DMS53 treated with DMSO at 0.1 percent for 48 hours (cell line): Measurements from ENCODE around the gene EPS15.
"Not testable (repeated sequence)": the region's sequence is repeated elsewhere in the genome, so short reads cannot be mapped to it uniquely, and the experiment has no call there.

Experiments
- DNase-seq: peaks from one replicate; lab custom pipeline; 2025; ENCODE audit not compliant: unreplicated experiment; lab: John Stamatoyannopoulos, UW

The EPS15 gene

DNA sequence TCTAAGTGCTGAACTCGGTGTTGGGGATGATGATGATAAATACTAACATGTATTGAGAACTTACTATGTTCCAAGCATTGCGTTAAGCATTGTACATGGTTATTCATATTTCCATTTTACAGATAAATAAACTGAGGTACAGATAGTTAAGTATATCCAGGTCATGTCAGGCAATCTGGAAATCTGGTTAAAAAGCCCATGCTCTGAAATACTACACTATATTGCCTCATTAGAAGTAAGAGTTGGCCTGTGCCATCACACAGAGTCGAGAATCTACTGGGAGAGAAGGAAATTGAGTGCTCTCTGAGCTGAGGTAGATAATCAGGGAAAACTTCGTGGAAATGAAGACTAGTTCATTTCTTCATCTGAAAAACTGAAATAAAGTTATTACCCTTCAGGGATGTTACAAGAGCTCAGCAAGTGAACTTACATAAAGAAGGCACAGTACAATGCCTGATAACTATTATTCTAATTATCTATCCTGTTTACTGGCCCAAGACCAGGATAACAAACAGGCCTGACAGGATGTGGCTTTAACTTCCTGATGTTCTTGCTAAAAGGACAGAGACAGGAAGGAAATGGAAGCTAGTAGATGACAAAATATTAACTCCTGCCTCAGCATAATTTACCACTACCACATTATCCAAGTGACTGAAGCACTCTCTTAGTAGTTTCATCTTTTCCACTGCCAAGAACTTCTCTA is 85.6 kb downstream of the EPS15 start:
- DNase-seq, result no peak

DNA sequence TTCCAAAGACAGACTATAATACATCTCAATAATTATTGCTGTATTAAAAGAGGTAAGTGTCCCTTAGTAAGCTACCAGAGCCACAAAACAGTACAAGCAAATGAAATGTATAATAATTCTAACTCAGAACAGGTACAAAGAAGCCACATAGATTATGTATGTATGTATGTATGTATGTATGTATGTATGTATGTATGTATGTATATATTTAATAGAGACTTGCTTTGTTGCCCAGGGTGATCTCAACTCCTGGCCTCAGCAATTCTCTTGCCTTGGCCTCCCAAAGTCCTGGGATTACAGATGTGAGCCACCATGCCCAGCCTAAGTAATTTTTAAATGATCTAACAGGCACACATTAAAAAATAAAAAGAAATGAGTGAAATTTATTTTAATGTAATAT is 86.9 kb downstream of the EPS15 start:
- no peak for DNase-seq

DNA sequence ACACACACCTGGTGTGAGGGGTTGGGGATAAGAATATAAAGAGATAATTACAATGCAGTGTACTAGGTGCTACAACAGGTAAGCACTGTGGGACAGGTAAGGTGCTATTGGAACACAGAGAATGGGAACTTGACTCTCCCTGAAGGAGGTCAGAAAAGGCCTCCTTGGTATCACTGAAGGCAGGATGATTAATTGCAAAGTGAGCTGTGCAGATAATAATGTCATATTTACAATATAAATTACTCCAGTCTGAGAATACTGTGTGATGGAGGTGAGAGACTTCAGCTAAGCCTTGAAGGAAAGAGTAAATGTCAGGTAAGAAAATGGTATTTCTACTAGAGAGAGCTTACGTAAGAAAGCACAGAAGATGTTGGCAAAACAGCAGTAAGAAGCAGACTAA is 91.6 kb downstream of the EPS15 start:
- DNase-seq, result no peak

DNA sequence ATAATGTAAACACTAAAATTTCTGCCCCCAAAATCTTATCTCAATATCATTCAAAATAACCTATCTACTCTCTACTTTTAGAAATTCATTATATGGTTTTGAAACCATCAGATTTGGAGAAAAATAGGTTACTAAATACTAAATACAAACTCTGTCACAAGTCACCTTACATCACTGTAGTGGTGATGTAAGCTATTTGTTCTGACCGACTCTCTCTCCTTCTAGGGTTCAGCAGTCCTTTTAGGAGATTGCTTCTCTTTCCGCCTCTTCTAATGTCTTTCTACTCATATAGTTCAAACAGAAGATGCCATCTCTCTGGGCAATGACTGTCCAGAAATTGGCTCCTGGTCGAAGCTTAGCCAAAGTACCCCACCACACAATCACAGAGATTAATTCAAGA is 93.1 kb downstream of the EPS15 start:
- DNase-seq, result no peak

DNA sequence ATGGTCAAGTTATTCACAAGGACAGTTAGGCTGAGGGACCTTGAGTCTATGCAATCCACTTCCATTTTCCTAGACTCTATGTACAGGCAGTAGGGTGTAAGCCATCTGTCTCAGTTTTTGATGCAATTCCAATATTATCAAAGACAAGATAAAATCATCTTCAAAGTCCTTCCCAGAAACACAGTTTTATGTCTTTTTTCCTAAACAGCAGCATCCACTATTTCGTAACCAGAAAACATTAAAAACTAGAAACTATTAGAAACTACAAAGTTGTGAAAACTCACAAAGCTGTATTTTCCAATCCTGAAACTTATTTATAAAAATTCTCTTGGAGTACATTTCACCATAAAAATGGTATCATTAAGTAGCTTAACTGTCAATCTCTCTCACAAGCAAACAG is 93.8 kb downstream of the EPS15 start:
- DNase-seq, result no peak

DNA sequence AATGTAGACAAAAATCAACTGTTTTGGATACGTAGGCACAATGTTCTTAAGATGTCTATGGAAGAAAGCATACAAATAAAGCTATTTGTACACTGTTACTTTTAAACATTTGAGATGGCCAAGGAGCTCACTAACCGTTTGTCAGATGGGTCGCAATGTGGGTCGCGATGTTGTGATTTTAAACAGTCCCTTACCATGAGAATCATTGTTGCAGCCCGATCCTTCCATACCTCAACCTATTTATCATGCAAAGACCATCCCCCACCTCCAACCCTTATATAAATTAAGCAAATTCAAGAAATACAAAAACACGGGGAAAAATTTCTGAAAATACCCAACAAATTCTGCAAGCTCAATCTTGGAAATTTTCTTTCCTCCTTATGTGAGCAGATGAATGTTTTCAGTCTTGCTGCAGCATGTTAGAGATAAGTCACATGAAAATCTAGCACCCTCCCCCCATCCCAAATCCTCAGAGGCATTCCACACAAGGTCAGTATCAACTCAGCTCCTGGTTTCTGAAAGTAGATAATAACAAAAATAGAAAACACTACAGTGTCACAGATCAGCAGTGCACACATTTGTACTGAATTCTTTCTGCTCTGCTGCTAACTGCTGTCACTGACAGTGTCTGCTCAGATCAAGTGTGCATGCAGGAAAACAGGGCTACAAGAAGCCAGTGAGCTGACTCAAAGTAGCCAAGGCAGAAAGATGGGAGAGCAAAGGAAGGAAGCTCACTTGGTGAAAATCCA is 95.8 kb downstream of the EPS15 start:
- no peak for DNase-seq

DNA sequence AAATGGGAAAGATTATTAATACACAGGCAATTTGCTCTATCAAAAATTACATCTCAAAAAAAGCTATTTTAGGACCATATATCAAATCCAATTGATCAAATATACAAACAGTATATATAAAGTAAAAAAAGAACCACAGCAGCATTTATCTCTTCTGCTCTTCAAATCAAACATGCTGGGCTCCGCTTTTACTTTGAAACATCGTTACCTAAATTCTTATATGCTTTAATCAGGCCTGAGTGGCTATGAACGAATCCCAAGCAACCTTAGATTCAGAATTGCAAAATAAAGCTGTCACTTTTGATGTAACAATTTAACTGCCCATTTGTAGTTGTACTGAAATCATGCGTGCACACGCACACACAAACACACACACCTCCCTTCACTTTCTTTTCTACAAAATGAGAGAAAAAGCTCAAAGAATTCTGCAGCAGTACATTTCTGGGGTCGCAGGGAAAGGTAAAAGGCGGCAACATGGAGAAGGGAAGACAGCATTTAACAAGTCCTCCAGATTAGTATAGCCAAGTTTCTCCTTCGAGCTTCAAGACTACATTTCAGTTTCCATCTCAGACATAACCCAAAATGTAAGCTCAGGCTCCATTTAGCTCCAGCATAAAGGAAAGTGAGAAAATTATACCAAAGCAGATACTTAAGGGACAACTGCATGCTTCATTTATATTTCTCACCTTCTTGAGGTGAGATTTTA is 96.5 kb downstream of the EPS15 start:
- no peak for DNase-seq

DNA sequence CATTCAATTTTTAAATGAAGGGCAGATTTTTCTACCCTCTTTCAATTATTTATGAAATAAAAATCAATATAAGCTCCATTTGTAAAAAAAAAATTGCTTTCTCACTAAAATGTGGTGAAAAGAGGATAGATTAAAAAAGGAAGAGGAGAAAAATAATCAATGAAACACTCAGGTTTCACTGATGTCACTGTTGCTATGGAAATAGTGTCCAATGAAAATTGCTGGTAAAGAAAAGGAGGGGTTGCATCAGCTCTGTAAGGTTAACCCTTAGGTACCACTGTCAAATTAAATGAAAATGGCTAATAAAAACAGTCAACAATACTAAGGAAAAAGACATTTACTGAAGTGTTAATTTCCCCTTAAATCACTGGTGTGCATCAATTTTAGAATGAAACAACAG is 97.1 kb downstream of the EPS15 start:
- DNase-seq, result peak; percentile 54

DNA sequence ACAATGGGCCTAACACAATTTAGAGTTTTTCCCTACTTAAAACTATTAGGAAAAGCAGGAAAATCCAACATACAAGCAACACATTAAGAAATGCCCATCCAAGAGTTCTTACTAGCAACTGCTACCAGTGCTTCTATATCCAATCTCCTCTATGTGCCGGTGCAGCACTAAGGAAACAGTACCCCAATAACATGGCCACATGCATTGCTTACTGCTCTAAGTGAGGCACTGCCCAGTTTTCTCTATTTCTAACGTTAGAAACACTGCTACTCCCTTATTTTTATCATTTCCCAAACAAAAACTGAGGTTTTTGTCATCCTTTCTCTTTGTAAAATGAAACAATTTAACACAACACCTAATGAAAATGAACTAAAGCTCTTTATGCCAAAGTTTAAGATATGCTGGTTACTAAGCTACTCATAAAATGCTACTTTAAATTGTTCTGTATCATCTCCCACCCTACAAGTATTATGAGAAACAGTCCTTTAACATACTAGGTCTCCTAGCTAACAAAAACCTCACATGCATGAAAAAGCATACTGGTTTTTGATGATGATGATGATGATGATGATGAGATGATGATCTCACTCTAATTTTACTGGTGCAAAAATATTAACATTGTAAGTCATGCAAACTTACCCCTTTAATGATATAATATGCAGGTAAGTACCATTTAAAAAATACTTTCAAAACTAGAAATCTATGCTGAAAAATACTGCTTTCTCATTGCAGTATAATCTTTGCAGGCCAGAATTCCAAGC is 98.0 kb downstream of the EPS15 start:
- DNase-seq, result no peak

DNA sequence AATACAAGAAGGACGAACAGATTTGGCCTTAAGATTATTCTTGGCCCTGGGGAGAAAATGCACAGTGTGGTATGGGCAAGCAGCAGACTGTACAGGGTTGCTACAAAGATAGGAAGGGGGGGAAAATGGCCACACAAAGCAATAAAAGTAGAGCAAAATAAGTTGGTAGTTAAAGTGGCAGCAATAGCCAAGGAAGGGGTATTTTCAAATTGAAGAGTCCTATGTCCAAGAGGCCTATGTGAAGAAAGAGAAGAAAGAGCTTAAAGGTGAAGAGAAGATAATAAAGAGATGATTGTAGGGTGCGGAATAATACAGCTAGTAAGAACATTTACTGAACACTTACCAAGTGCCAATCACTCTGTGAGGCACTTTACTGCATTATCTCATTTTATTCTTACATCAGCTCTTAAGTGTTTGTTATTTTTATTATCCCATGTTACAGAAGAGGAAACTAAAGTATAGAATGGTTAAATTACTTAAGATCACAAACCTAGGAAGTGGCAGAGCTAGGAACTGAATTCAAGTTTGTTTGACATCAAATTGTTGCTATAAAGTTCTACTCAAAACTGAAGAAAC is 100.6 kb downstream of the EPS15 start:
- DNase-seq, result no peak

DNA sequence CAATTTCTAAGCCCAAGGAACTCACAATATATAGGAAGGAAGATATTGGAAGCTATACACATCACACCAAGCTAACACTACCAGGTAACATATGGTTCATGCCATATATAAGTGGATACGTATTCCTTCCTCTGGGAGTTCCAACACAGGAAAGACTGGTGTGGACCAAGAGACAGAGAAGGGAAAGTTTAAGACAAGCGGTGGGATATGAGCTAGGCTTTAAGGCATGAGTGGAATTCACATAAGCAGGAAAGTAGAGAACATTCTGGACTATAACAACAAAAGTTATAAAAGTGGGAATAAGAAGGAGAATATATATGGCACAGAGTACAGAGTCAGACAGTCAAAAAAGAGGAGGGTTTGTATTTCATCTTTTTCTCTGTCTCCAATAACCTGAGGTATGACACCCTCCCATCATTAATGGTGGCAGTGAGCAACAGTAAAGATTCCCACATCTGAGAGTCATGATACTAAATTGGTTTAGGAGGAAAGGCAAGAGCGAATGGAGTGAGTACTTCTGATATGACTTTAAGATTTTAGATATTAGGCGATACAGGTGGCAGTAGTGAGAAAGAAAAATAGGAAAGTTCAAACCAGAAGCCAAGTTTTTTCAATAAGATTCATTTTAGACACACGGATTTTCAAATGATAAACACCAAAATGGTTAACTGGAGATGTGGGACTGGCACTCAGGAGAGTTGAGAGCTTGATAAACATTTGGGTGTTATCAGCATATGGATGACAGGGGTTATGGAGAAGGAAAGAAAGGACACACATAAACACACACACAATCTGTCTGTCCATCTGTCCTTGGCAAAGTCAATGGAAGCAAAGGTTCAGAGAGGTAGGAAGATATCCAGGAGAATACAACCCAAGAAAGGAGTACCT is 101.3 kb downstream of the EPS15 start:
- no peak for DNase-seq

DNA sequence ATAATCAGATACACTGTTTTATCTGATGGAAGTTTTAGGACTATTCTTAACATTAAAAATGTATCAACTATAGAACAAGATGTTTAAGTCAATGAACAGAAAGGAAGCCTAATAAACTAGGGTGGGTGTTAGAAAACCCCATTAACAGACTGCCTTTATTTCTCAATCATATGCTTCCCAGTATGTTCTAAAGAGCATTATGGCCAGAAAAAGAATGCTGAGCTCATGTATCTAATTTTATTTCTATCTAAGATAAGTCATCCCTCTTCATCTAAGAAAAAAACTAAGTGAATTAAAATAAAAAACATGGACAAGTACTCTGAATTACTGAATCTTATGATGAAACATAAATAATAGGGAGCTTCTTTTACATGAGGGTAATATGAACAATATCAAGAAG is 102.2 kb downstream of the EPS15 start:
- DNase-seq, result no peak

DNA sequence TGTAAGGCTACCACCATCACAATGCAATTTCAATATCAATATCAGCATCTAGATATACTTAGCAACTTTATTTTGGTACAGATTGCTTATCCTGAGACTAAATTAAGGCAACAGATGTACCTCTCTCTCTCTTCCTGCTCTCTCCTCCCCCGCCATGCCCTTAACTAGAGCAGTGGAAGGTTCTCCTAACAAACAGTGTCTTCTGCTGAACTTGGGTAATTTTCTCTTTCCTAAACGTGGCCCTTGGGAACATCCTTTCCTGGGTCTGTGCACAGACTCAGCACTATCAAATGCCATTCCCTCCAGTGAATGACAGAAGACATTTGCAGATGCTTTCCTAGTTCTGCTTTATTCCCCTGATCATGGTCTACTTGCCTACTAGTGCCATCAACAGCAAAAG is 103.1 kb downstream of the EPS15 start:
- no peak for DNase-seq

DNA sequence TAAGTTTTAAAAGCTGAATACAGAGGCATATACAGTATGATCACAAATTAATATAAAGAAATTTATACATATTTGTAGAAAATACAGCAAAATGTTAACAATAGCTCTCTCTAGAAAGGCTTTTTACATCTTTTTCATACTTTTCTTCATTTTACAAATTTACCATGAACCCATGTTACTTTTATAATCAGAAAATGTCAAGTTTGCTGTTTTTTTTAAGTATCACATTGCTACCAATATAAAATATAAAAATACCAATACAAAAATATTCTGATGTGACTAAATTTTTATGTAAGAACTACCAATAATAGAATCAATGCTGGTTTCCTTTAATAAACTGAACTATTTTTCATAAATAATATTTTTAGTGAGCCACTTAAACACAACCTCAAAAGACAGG is 104.3 kb downstream of the EPS15 start:
- DNase-seq, result no peak

DNA sequence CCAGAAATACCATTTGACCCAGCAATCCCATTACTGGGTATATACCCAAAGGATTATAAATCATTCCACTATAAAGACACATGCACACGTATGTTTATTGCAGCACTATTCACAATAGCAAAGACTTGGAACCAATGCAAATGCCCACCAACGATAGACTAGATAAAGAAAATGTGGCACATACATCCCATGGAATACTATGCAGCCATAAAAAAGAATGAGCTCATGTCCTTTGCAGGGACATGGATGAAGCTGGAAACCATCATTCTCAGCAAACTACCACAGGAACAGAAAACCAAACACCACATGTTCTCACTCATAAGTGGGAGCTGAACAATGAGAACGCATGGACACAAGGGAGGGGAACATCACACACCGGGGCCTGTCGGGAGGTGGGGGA is 107.2 kb downstream of the EPS15 start:
- DNase-seq, result not testable (repeated sequence)

DNA sequence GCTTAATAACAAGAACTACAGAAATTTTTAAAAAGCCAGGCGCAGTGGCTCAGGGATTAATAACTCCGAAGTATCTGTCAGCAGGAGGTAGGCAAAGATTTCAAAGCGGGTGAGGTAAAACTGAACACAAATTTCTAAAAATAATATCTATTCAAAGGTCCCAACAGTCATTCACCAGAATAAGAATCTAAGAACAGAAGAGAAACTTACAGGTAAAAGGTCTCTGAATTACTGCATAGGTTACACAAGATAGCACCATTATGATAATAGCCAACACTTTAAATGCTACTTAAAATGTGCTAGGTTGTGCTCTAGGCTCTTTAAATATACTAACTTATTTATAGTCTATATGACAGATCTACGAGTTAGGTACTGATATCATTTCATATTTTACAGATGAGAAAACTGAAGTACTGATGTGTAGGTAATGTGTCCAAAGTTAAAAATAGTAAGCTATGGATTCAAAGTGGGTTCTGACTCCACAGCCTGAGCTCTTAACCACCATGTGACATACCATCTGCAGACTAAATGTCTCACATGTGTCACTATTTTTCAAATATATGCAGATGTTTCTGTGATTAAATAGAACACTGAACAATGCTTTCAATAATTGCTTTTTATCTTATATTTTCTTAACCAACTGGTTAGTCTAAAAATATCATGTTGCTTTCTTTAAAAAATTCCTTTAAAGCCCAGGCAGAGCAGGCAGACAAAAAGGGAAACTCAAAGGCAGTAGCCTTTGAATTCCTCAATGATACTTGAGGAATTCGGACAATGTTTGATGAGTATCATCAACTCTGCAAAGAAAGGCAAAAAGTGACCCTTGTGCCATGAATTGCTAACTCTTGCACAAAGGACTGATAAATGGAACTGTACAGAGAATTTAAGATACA is 108.3 kb downstream of the EPS15 start:
- DNase-seq, result no peak

DNA sequence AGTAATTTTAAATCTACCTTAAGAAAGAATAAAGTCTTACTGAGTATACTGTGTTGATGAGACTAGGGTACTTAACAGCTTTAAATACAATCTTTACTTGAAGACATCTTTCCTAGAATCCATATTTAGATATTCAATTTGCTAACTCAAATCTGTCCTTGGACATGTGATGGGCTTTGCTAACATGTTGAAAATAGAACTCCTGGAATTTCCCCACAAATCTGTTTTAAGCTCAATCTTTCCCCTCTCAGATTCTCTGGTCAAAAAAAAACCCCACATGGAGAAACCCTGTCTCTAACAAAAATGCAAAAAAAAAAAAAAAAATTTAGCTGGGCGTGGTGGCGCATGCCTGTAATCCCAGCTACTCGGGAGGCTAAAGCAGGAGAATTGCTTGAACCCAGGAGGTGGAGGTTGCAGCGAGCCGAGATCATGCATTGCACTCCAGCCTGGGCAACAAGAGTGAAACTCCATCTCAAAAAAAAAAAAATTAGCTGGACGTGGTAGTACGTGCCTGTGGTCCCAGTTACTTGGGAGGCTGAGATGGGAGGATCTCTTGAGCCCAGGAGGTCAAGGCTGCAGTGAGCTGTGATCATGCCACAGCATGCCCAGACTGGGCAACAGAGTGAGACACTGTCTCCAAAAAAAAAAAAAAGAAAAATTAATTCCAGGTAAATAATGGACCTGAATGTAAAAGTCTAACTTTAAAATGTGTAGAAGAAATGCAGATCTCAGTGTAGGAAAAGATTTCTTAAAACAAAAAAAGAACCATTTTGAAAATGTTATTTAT is 109.1 kb downstream of the EPS15 start:
- not testable (repeated sequence) for DNase-seq

DNA sequence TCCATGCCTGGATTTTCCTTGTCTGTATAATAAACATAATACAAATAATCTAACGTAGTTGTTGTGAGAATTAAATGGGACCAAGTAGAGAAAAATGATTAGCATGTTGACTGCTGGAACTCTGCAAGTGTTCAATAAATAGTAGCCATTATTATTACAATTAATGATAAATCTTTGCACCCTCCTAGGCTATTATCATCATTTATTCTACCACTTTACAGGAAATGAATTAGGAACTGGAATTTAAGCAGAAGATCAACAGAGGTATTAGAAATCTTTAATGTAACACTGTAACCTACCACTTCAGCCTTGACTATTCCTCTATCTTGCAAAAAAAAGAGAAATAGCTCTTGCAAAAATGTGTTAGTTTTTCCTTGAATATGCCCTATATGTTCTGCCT is 126.8 kb downstream of the EPS15 start:
- no peak for DNase-seq
